GM23338 (cell line): ENCODE measurements around the gene GDF7. TPM values are rescaled to one million over a fixed set of nuclear protein-coding genes. Genes with fewer than 3 reads are reported as not detected.

Source experiments
- ATAC-seq: fragments of 200-7000 bp; cut with Tn5 transposase; 3 replicates; pipeline ENCODE4 v1.9.1; 2020
- DNase-seq: peaks from one replicate; pipeline ENCODE4 v3.0.0-alpha.2; 2015; ENCODE audit warnings: low spot score
- H2AFZ ChIP-seq: fragments of 200-600 bp; sonication (generic); 2 replicates; pipeline ENCODE4 v1.8.0; 2016; ENCODE audit warnings: antibody characterized with exemption, mild to moderate bottlenecking, moderate library complexity
- H3F3A ChIP-seq: fragments of 200-600 bp; sonication (generic); replicated peaks from 2 replicates; pipeline ENCODE4 v1.8.0; 2017; ENCODE audit warnings: antibody characterized with exemption, mixed run types, low read depth
- H3K27ac ChIP-seq: fragments of 200-600 bp; sonication (generic); 2 replicates; pipeline ENCODE4 v1.6.1; 2016; ENCODE audit warnings: low read depth
- H3K27me3 ChIP-seq: fragments of 200-600 bp; sonication (generic); 2 replicates; pipeline ENCODE4 v1.8.0; 2016; ENCODE audit warnings: mild to moderate bottlenecking, mixed run types, moderate library complexity; ENCODE audit not compliant: insufficient read depth
- H3K36me3 ChIP-seq: fragments of 200-600 bp; sonication (generic); 2 replicates; pipeline ENCODE4 v1.8.0; 2016; ENCODE audit warnings: mild to moderate bottlenecking; ENCODE audit not compliant: insufficient read depth
- H3K4me1 ChIP-seq: fragments of 200-600 bp; sonication (generic); 2 replicates; pipeline ENCODE4 v1.8.0; 2016; ENCODE audit warnings: mild to moderate bottlenecking, moderate library complexity; ENCODE audit not compliant: insufficient read depth
- H3K4me2 ChIP-seq: fragments of 200-600 bp; sonication (generic); 2 replicates; pipeline ENCODE4 v1.7.1; 2017; ENCODE audit warnings: mixed run types
- H3K4me3 ChIP-seq: fragments of 200-600 bp; sonication (generic); 2 replicates; pipeline ENCODE4 v1.6.1; 2016; ENCODE audit warnings: mixed run types
- H3K79me2 ChIP-seq: fragments of 200-600 bp; sonication (generic); replicated peaks from 2 replicates; pipeline ENCODE4 v1.8.0; 2017; ENCODE audit warnings: mild to moderate bottlenecking; ENCODE audit not compliant: insufficient read depth
- H3K9me2 ChIP-seq: fragments of 200-600 bp; sonication (generic); 2 replicates; pipeline ENCODE4 v1.8.0; 2017; ENCODE audit not compliant: insufficient read depth
- H4K20me1 ChIP-seq: fragments of 200-600 bp; sonication (generic); replicated peaks from 2 replicates; pipeline ENCODE4 v1.8.0; 2017; ENCODE audit warnings: mild to moderate bottlenecking; ENCODE audit not compliant: insufficient read depth
- H3K27ac Mint-ChIP-seq: 2 replicates; pipeline ENCODE4 v1.8.0; 2020; ENCODE audit warnings: inconsistent platforms, mild to moderate bottlenecking, moderate library complexity, mixed read lengths
- H3K27me3 Mint-ChIP-seq: 3 replicates; pipeline ENCODE4 v1.8.0; 2022; ENCODE audit warnings: low read depth, mild to moderate bottlenecking, moderate library complexity, mixed read lengths, inconsistent platforms; ENCODE audit not compliant: insufficient read depth, poor library complexity
- H3K36me3 Mint-ChIP-seq: 3 replicates; pipeline ENCODE4 v1.8.0; 2021; ENCODE audit warnings: low read depth, mild to moderate bottlenecking, inconsistent platforms, moderate library complexity, mixed read lengths
- H3K4me1 Mint-ChIP-seq: 3 replicates; pipeline ENCODE4 v1.8.0; 2020; ENCODE audit warnings: mild to moderate bottlenecking, inconsistent platforms, mixed read lengths
- H3K4me3 Mint-ChIP-seq: 3 replicates; pipeline ENCODE4 v1.8.0; 2021; ENCODE audit warnings: moderate library complexity, mild to moderate bottlenecking, inconsistent platforms, mixed read lengths
- H3K9me3 Mint-ChIP-seq: 3 replicates; pipeline ENCODE4 v1.8.0; 2020; ENCODE audit warnings: moderate library complexity, mild to moderate bottlenecking, inconsistent platforms, mixed read lengths
- CREB1 ChIP-seq: fragments of 250-450 bp; sonication (Bioruptor Pico); IDR thresholded peaks from 2 replicates; pipeline ENCODE4 v1.5.0; 2020; ENCODE audit warnings: low read depth, mild to moderate bottlenecking, moderate library complexity
- EZH2 ChIP-seq: fragments of 200-600 bp; sonication (generic); IDR thresholded peaks from one replicate; pipeline ENCODE4 v1.8.0; 2017; ENCODE audit warnings: antibody characterized with exemption, mild to moderate bottlenecking, low read depth; ENCODE audit not compliant: unreplicated experiment
- EZH2phosphoT487 ChIP-seq: fragments of 200-600 bp; sonication (generic); IDR thresholded peaks from one replicate; pipeline ENCODE4 v1.8.1; 2018; ENCODE audit warnings: antibody characterized with exemption; ENCODE audit not compliant: unreplicated experiment
- JUNB ChIP-seq: IDR thresholded peaks from one replicate; pipeline ENCODE4 v1.6.1; 2016; ENCODE audit warnings: antibody characterized with exemption; ENCODE audit not compliant: unreplicated experiment
- NANOG ChIP-seq: IDR thresholded peaks from 2 replicates; pipeline ENCODE4 v1.6.1; 2016; ENCODE audit warnings: antibody characterized with exemption, borderline replicate concordance
- POLR2AphosphoS5 ChIP-seq: IDR thresholded peaks from 2 replicates; pipeline ENCODE4 v1.6.1; 2016; ENCODE audit warnings: antibody characterized with exemption, low read depth
- STAT1 ChIP-seq: IDR thresholded peaks from one replicate; pipeline ENCODE4 v1.6.1; 2016; ENCODE audit warnings: antibody characterized with exemption; ENCODE audit not compliant: unreplicated experiment
- ZNF114 ChIP-seq: fragments of 250-450 bp; sonication (Bioruptor Pico); IDR thresholded peaks from 2 replicates; pipeline ENCODE4 v1.5.0; 2020; ENCODE audit warnings: mild to moderate bottlenecking, moderate library complexity
- ZNF331 ChIP-seq: fragments of 250-450 bp; sonication (Bioruptor Pico); IDR thresholded peaks from 2 replicates; pipeline ENCODE4 v1.5.0; 2020; ENCODE audit warnings: low read depth, mild to moderate bottlenecking, moderate library complexity
- long read RNA-seq: library from polyadenylated mRNA; unstranded; transcript quantifications from one replicate; pipeline ENCODE4 v2.0.0, GENCODE V29; 2020; ENCODE audit not compliant: unreplicated experiment
- polyA plus RNA-seq: library from polyadenylated mRNA; unstranded; fragments of >200 nt; fragmentation: Nextera tagmentation; extraction: Ambion mirVana; gene quantifications from 2 replicates; pipeline ENCODE4 v1.2.1, GENCODE V29; 2016
- total RNA-seq: library from RNA; depleted of rRNA; stranded (reverse); fragments of >200 nt; shearing (Covaris generic); gene quantifications from 2 replicates; pipeline ENCODE4 v1.2.3, GENCODE V29; 2014; rRNA removed
- TF ChIP-seq, protein P1 (sequence below): IDR thresholded peaks from 2 replicates; pipeline ENCODE4 v1.6.1; 2016; ENCODE audit warnings: antibody characterized with exemption
- TF ChIP-seq, protein P2 (sequence below): fragments of 250-450 bp; sonication (Bioruptor Pico); IDR thresholded peaks from 2 replicates; pipeline ENCODE4 v1.5.0; 2020; ENCODE audit warnings: mild to moderate bottlenecking, moderate library complexity
- TF ChIP-seq, protein P3 (sequence below): IDR thresholded peaks from one replicate; pipeline ENCODE4 v1.6.1; 2018; ENCODE audit warnings: antibody characterized with exemption; ENCODE audit not compliant: unreplicated experiment
- TF ChIP-seq, protein P4 (sequence below), 2 experiments: fragments of 200-600 bp in 1 of 2; sonication (generic) in 1 of 2; conservative IDR thresholded peaks; 2 replicates each; pipeline versions ENCODE4 v1.5.1 to v1.6.1; 2016 to 2017; ENCODE audit warnings: antibody characterized with exemption in 2 of 2, low read depth in 2 of 2, mild to moderate bottlenecking in 2 of 2, moderate library complexity in 1 of 2

Gene GDF7
- total RNA-seq: 0.19 and 0.52 TPM in 2 replicates
- 0.16 and 0.19 TPM in 2 replicates for polyA plus RNA-seq
- long read RNA-seq: 0 reads

DNA sequence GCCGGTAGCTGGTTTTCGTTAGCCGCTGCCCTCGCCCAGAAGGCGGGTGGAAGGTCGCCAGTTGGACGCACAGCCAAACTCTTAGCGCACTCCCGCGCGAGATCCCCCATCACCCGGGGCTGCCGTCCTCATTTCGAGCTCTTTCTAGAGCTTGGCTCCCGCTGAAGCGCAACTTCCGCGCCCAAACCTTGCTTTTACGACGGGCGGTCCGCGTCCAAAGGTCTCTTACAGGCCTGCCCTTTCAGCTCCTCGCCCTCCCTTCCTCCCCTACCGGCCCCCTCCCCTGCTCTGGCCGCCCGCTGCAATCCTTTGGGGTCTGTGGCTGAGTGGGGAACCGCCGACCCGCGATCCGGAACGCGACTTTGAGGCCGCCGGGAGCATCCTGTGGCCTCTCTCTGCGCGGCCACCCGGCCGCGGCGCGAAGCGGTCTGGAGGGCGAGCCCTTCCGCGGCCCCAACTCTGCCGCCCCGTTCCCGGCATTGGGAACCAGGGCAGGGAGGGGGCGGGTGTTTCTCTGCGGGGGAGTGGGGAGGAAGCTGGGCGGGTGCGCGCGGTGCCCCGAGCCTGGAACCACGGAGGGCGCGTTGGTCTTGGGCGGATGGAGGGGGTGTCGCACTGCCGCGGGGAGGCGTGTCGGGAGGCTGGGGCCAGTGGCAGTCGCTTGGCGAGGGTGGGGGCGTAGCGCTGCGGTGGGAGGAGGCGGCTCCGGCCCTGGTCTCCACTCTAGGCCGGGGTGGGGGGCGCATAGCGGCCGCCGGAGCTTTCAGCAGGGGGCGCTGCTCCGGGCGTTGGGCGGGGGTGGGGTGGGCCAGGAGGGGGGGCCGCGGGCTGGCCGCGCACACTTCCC lies at the start of gene GDF7:
Gene GDF7 (plus strand): TSS at position 841 of the 847 bp plus-strand sequence. CDS start 96 bp downstream, outside the sequence.
- no peaks in the 10 kb centered on the region; the same call in 1 of the 2 replicates for H3F3A ChIP-seq
- peak; percentile 74 for DNase-seq
- peak; percentile 15 for ATAC-seq
- no peaks in the 10 kb centered on the region; the same call in 1 of the 2 replicates for H4K20me1 ChIP-seq
- no peak within 1 kb of the TSS for H3K27ac ChIP-seq
- H3K4me3 ChIP-seq: peak within 1 kb of the TSS; percentile 76
- H3K27me3 Mint-ChIP-seq: peaks cover 91% of the 10 kb centered on the region
- H3K4me3 Mint-ChIP-seq: peak within 1 kb of the TSS; percentile 81
- peaks cover 38% of the 10 kb centered on the region for H3K4me1 Mint-ChIP-seq
- H3K9me2 ChIP-seq: no peaks in the 10 kb centered on the region
- no peaks in the 10 kb centered on the region for H3K9me3 Mint-ChIP-seq
- no peaks in the 10 kb centered on the region for H3K79me2 ChIP-seq
- no peaks in the 10 kb centered on the region for H3K36me3 ChIP-seq
- TF ChIP-seq EZH2phosphoT487 (peak; percentile 43), ZNF331 (CRISPR knock-in tag) (no peak), JUNB (no peak), CREB1 (CRISPR knock-in tag) (no peak), STAT1 (no peak), NANOG (no peak), EZH2 (peak; percentile 84), POLR2AphosphoS5 (no peak), ZNF114 (no peak)
- TF ChIP-seq, protein P1, sequence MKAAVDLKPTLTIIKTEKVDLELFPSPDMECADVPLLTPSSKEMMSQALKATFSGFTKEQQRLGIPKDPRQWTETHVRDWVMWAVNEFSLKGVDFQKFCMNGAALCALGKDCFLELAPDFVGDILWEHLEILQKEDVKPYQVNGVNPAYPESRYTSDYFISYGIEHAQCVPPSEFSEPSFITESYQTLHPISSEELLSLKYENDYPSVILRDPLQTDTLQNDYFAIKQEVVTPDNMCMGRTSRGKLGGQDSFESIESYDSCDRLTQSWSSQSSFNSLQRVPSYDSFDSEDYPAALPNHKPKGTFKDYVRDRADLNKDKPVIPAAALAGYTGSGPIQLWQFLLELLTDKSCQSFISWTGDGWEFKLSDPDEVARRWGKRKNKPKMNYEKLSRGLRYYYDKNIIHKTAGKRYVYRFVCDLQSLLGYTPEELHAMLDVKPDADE: no peak
- TF ChIP-seq, protein P2, sequence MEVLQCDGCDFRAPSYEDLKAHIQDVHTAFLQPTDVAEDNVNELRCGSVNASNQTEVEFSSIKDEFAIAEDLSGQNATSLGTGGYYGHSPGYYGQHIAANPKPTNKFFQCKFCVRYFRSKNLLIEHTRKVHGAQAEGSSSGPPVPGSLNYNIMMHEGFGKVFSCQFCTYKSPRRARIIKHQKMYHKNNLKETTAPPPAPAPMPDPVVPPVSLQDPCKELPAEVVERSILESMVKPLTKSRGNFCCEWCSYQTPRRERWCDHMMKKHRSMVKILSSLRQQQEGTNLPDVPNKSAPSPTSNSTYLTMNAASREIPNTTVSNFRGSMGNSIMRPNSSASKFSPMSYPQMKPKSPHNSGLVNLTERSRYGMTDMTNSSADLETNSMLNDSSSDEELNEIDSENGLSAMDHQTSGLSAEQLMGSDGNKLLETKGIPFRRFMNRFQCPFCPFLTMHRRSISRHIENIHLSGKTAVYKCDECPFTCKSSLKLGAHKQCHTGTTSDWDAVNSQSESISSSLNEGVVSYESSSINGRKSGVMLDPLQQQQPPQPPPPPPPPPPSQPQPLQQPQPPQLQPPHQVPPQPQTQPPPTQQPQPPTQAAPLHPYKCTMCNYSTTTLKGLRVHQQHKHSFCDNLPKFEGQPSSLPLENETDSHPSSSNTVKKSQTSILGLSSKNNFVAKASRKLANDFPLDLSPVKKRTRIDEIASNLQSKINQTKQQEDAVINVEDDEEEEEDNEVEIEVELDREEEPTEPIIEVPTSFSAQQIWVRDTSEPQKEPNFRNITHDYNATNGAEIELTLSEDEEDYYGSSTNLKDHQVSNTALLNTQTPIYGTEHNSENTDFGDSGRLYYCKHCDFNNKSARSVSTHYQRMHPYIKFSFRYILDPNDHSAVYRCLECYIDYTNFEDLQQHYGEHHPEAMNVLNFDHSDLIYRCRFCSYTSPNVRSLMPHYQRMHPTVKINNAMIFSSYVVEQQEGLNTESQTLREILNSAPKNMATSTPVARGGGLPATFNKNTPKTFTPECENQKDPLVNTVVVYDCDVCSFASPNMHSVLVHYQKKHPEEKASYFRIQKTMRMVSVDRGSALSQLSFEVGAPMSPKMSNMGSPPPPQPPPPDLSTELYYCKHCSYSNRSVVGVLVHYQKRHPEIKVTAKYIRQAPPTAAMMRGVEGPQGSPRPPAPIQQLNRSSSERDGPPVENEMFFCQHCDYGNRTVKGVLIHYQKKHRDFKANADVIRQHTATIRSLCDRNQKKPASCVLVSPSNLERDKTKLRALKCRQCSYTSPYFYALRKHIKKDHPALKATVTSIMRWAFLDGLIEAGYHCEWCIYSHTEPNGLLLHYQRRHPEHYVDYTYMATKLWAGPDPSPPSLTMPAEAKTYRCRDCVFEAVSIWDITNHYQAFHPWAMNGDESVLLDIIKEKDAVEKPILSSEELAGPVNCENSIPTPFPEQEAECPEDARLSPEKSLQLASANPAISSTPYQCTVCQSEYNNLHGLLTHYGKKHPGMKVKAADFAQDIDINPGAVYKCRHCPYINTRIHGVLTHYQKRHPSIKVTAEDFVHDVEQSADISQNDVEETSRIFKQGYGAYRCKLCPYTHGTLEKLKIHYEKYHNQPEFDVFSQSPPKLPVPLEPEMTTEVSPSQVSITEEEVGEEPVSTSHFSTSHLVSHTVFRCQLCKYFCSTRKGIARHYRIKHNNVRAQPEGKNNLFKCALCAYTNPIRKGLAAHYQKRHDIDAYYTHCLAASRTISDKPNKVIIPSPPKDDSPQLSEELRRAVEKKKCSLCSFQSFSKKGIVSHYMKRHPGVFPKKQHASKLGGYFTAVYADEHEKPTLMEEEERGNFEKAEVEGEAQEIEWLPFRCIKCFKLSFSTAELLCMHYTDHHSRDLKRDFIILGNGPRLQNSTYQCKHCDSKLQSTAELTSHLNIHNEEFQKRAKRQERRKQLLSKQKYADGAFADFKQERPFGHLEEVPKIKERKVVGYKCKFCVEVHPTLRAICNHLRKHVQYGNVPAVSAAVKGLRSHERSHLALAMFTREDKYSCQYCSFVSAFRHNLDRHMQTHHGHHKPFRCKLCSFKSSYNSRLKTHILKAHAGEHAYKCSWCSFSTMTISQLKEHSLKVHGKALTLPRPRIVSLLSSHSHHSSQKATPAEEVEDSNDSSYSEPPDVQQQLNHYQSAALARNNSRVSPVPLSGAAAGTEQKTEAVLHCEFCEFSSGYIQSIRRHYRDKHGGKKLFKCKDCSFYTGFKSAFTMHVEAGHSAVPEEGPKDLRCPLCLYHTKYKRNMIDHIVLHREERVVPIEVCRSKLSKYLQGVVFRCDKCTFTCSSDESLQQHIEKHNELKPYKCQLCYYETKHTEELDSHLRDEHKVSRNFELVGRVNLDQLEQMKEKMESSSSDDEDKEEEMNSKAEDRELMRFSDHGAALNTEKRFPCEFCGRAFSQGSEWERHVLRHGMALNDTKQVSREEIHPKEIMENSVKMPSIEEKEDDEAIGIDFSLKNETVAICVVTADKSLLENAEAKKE: no peak
- TF ChIP-seq, protein P3, sequence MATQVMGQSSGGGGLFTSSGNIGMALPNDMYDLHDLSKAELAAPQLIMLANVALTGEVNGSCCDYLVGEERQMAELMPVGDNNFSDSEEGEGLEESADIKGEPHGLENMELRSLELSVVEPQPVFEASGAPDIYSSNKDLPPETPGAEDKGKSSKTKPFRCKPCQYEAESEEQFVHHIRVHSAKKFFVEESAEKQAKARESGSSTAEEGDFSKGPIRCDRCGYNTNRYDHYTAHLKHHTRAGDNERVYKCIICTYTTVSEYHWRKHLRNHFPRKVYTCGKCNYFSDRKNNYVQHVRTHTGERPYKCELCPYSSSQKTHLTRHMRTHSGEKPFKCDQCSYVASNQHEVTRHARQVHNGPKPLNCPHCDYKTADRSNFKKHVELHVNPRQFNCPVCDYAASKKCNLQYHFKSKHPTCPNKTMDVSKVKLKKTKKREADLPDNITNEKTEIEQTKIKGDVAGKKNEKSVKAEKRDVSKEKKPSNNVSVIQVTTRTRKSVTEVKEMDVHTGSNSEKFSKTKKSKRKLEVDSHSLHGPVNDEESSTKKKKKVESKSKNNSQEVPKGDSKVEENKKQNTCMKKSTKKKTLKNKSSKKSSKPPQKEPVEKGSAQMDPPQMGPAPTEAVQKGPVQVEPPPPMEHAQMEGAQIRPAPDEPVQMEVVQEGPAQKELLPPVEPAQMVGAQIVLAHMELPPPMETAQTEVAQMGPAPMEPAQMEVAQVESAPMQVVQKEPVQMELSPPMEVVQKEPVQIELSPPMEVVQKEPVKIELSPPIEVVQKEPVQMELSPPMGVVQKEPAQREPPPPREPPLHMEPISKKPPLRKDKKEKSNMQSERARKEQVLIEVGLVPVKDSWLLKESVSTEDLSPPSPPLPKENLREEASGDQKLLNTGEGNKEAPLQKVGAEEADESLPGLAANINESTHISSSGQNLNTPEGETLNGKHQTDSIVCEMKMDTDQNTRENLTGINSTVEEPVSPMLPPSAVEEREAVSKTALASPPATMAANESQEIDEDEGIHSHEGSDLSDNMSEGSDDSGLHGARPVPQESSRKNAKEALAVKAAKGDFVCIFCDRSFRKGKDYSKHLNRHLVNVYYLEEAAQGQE: no peak
- TF ChIP-seq, protein P4, sequence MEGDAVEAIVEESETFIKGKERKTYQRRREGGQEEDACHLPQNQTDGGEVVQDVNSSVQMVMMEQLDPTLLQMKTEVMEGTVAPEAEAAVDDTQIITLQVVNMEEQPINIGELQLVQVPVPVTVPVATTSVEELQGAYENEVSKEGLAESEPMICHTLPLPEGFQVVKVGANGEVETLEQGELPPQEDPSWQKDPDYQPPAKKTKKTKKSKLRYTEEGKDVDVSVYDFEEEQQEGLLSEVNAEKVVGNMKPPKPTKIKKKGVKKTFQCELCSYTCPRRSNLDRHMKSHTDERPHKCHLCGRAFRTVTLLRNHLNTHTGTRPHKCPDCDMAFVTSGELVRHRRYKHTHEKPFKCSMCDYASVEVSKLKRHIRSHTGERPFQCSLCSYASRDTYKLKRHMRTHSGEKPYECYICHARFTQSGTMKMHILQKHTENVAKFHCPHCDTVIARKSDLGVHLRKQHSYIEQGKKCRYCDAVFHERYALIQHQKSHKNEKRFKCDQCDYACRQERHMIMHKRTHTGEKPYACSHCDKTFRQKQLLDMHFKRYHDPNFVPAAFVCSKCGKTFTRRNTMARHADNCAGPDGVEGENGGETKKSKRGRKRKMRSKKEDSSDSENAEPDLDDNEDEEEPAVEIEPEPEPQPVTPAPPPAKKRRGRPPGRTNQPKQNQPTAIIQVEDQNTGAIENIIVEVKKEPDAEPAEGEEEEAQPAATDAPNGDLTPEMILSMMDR (conservative IDR thresholded peaks at IDR 0.05; ENCODE audit: low read depth in 2 of 2): peak; percentile 12 to 37; a peak in 2 of 4 replicates
- no peaks in the 10 kb centered on the region for H3K36me3 Mint-ChIP-seq
- H3K4me2 ChIP-seq: peak within 1 kb of the TSS; percentile 89
- H3K27me3 ChIP-seq: peaks cover 96% of the 10 kb centered on the region
- H2AFZ ChIP-seq: peak within 1 kb of the TSS; percentile 97
- H3K4me1 ChIP-seq: peaks cover 30% of the 10 kb centered on the region
- H3K27ac Mint-ChIP-seq: no peak within 1 kb of the TSS
